Loucy (cell line): ENCODE results near the gene FADS3.

Experiments used
- EZH2phosphoT487 ChIP-seq: fragments of 200-600 bp; IDR thresholded peaks from 2 replicates; pipeline ENCODE4 v1.6.1; 2018; ENCODE audit warnings: antibody characterized with exemption, mild to moderate bottlenecking, moderate library complexity, borderline replicate concordance
- TF ChIP-seq, protein P1 (sequence below): fragments of 200-600 bp; sonication (generic); conservative IDR thresholded peaks from 2 replicates; pipeline ENCODE4 v1.5.1; 2014; ENCODE audit warnings: mild to moderate bottlenecking, antibody characterized with exemption, low read length

DNA sequence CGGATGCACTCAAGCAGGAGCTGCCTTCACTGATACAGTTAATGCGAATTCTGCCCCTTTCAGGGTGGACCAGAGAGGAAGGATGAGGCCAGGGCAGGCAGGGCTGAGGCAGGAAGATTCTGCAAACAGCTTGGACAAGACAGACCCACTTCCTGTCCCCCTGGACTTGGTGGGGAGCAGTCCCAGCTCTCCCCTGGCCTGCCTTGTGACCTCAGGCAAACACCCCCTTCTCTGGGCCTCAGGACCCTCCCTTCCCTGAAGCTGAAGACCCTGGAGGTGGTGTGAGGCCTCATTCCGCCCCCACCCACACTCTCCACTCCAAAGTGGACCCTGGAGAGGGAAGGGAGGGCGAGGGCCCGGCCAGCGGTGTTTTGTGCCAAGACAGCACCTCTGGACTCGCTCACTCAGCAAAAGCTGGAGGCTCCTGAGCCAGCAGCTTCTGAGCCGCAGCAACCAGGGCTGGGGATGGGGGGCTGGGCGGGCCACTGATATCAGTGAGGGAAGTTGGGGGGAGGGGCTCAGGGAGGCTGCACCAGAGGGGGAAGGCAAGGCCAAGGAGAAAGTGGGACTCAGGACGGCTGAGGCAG, 17.5 kb upstream of the FADS3 start:
- TF ChIP-seq, protein P1, sequence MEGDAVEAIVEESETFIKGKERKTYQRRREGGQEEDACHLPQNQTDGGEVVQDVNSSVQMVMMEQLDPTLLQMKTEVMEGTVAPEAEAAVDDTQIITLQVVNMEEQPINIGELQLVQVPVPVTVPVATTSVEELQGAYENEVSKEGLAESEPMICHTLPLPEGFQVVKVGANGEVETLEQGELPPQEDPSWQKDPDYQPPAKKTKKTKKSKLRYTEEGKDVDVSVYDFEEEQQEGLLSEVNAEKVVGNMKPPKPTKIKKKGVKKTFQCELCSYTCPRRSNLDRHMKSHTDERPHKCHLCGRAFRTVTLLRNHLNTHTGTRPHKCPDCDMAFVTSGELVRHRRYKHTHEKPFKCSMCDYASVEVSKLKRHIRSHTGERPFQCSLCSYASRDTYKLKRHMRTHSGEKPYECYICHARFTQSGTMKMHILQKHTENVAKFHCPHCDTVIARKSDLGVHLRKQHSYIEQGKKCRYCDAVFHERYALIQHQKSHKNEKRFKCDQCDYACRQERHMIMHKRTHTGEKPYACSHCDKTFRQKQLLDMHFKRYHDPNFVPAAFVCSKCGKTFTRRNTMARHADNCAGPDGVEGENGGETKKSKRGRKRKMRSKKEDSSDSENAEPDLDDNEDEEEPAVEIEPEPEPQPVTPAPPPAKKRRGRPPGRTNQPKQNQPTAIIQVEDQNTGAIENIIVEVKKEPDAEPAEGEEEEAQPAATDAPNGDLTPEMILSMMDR, result no peak
- no peak for TF ChIP-seq EZH2phosphoT487
